ENCODE measurements around the gene CDH4. TPM values are rescaled to one million over a fixed set of nuclear protein-coding genes. Genes with fewer than 3 reads are reported as not detected.

The CDH4 gene
- total RNA-seq, 1 experiment from 2014 or later = 5.3 TPM

DNA sequence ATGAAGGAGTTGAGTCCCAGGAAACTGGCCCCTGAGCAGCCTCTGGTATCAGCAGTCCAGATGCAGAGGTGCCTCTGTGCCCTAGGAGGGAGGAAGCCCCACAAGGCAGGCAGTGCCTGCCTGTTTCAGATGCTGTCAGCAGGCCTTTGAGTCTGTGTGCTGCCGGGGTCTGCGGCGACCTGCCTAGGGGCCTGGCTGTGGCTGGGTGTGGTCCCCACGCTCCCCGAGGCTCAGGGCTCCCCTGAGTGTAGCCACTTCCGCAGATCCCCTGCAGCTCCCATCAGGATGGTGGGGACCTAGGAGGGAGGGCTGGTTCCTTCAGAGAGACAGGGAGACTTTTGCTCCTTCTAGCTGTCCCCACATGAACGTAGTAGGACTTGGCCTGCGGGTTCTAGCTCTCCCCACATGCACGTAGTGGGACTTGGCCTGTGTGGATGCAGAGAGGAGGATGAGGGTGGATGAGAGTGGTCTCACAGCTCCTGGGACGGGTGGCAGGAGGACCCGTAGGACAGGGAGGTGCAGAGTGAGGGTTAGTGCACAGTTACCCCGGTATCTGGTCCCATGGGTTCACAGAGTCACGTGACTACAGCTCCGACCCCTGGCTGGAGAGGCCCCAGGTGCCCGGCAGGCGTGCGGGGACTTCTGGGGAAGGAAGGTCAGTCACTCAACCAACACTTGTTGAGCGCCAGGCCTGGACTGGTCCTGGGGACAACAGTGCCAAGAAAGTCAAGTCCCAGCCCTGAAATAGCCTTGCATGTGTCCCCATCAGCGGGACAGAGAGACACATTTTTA is 41.0 kb downstream of the CDH4 start:
- ATAC-seq = no peak
- H3K4me1 Mint-ChIP-seq = peaks cover 9% of the 10 kb centered on the region
- no peak overlapping the region for H3K27ac Mint-ChIP-seq
- H3K4me3 Mint-ChIP-seq = no peak overlapping the region
- H3K36me3 Mint-ChIP-seq = peaks cover 3% of the 10 kb centered on the region; the same call in 1 of the 2 replicates
- TF ChIP-seq KAT7 (CRISPR knock-in tag; IDR thresholded peaks at IDR 0.05; ENCODE audit: borderline replicate concordance) = no peak
- TF ChIP-seq, protein P1, sequence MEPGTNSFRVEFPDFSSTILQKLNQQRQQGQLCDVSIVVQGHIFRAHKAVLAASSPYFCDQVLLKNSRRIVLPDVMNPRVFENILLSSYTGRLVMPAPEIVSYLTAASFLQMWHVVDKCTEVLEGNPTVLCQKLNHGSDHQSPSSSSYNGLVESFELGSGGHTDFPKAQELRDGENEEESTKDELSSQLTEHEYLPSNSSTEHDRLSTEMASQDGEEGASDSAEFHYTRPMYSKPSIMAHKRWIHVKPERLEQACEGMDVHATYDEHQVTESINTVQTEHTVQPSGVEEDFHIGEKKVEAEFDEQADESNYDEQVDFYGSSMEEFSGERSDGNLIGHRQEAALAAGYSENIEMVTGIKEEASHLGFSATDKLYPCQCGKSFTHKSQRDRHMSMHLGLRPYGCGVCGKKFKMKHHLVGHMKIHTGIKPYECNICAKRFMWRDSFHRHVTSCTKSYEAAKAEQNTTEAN (CRISPR knock-in tag; IDR thresholded peaks at IDR 0.05) = no peak
- TF ChIP-seq, protein P2, sequence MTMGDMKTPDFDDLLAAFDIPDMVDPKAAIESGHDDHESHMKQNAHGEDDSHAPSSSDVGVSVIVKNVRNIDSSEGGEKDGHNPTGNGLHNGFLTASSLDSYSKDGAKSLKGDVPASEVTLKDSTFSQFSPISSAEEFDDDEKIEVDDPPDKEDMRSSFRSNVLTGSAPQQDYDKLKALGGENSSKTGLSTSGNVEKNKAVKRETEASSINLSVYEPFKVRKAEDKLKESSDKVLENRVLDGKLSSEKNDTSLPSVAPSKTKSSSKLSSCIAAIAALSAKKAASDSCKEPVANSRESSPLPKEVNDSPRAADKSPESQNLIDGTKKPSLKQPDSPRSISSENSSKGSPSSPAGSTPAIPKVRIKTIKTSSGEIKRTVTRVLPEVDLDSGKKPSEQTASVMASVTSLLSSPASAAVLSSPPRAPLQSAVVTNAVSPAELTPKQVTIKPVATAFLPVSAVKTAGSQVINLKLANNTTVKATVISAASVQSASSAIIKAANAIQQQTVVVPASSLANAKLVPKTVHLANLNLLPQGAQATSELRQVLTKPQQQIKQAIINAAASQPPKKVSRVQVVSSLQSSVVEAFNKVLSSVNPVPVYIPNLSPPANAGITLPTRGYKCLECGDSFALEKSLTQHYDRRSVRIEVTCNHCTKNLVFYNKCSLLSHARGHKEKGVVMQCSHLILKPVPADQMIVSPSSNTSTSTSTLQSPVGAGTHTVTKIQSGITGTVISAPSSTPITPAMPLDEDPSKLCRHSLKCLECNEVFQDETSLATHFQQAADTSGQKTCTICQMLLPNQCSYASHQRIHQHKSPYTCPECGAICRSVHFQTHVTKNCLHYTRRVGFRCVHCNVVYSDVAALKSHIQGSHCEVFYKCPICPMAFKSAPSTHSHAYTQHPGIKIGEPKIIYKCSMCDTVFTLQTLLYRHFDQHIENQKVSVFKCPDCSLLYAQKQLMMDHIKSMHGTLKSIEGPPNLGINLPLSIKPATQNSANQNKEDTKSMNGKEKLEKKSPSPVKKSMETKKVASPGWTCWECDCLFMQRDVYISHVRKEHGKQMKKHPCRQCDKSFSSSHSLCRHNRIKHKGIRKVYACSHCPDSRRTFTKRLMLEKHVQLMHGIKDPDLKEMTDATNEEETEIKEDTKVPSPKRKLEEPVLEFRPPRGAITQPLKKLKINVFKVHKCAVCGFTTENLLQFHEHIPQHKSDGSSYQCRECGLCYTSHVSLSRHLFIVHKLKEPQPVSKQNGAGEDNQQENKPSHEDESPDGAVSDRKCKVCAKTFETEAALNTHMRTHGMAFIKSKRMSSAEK (CRISPR knock-in tag; IDR thresholded peaks at IDR 0.05; ENCODE audit: borderline replicate concordance) = no peak
- TF ChIP-seq MXD4 (CRISPR knock-in tag; IDR thresholded peaks at IDR 0.05; ENCODE audit: borderline replicate concordance) = no peak
- no peak for TF ChIP-seq CREB1 (CRISPR knock-in tag; IDR thresholded peaks at IDR 0.05)
- H3K9me3 Mint-ChIP-seq = peaks cover 8% of the 10 kb centered on the region
- no peak for DNase-seq (ENCODE audit: low spot score)
- POLR2A ChIA-PET = no interaction called here
- H3K27me3 Mint-ChIP-seq (ENCODE audit: low read depth) = peaks cover 16% of the 10 kb centered on the region
- CTCF ChIA-PET = interaction anchor here (0.9 kb wide), 1 partner anchor 31 kb away, joined by 3 read pairs; no protein-coding TSS in a partner anchor

DNA sequence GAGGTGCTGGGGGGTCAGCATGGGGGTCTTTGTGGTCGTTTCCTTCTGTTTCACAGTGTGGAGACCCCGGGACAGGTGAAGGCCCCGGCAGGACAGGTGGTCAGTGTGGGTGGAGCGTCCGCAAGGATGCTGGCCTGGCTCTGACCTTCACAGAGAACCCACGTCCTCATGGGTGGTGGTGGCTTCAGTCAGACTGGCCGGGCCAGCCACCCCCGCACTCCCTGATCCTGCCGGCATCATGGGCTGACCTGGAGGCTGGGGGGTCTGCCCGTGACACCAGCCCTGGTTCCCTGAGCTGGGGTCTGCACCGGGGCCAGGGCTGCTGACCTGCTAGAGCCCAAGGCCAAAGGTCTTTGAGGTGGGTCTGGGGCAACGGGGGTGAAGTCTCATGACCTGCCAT is 41.9 kb downstream of the CDH4 start:
- CTCF ChIA-PET = no interaction called here
- Mint-ChIP-seq H3K4me3 (no peak overlapping the region), H3K36me3 (peaks cover 3% of the 10 kb centered on the region; the same call in 1 of the 2 replicates), H3K9me3 (peaks cover 8% of the 10 kb centered on the region), H3K4me1 (peaks cover 9% of the 10 kb centered on the region), H3K27me3 (ENCODE audit: low read depth) (peaks cover 15% of the 10 kb centered on the region), H3K27ac (no peak overlapping the region)
- ATAC-seq (no peak), DNase-seq (ENCODE audit: low spot score) (no peak)
- POLR2A ChIA-PET = no interaction called here
- TF ChIP-seq, protein P3, sequence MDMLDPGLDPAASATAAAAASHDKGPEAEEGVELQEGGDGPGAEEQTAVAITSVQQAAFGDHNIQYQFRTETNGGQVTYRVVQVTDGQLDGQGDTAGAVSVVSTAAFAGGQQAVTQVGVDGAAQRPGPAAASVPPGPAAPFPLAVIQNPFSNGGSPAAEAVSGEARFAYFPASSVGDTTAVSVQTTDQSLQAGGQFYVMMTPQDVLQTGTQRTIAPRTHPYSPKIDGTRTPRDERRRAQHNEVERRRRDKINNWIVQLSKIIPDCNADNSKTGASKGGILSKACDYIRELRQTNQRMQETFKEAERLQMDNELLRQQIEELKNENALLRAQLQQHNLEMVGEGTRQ (CRISPR knock-in tag; IDR thresholded peaks at IDR 0.05) = no peak
- TF ChIP-seq MYBL2 (CRISPR knock-in tag; IDR thresholded peaks at IDR 0.05) (no peak), ZNF671 (CRISPR knock-in tag; IDR thresholded peaks at IDR 0.05) (no peak), CBFB (CRISPR knock-in tag; IDR thresholded peaks at IDR 0.05; ENCODE audit: low read depth) (no peak), EMX1 (CRISPR knock-in tag; IDR thresholded peaks at IDR 0.05) (no peak), ESRRA (CRISPR knock-in tag; IDR thresholded peaks at IDR 0.05; ENCODE audit: borderline replicate concordance) (no peak)
- TF ChIP-seq, protein P4, sequence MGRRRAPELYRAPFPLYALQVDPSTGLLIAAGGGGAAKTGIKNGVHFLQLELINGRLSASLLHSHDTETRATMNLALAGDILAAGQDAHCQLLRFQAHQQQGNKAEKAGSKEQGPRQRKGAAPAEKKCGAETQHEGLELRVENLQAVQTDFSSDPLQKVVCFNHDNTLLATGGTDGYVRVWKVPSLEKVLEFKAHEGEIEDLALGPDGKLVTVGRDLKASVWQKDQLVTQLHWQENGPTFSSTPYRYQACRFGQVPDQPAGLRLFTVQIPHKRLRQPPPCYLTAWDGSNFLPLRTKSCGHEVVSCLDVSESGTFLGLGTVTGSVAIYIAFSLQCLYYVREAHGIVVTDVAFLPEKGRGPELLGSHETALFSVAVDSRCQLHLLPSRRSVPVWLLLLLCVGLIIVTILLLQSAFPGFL (CRISPR knock-in tag; IDR thresholded peaks at IDR 0.05; ENCODE audit: borderline replicate concordance) = no peak
- TF ChIP-seq, protein P5, sequence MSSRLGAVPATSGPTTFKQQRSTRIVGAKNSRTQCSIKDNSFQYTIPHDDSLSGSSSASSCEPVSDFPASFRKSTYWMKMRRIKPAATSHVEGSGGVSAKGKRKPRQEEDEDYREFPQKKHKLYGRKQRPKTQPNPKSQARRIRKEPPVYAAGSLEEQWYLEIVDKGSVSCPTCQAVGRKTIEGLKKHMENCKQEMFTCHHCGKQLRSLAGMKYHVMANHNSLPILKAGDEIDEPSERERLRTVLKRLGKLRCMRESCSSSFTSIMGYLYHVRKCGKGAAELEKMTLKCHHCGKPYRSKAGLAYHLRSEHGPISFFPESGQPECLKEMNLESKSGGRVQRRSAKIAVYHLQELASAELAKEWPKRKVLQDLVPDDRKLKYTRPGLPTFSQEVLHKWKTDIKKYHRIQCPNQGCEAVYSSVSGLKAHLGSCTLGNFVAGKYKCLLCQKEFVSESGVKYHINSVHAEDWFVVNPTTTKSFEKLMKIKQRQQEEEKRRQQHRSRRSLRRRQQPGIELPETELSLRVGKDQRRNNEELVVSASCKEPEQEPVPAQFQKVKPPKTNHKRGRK (CRISPR knock-in tag; IDR thresholded peaks at IDR 0.05; ENCODE audit: borderline replicate concordance) = no peak
- TF ChIP-seq, protein P6, sequence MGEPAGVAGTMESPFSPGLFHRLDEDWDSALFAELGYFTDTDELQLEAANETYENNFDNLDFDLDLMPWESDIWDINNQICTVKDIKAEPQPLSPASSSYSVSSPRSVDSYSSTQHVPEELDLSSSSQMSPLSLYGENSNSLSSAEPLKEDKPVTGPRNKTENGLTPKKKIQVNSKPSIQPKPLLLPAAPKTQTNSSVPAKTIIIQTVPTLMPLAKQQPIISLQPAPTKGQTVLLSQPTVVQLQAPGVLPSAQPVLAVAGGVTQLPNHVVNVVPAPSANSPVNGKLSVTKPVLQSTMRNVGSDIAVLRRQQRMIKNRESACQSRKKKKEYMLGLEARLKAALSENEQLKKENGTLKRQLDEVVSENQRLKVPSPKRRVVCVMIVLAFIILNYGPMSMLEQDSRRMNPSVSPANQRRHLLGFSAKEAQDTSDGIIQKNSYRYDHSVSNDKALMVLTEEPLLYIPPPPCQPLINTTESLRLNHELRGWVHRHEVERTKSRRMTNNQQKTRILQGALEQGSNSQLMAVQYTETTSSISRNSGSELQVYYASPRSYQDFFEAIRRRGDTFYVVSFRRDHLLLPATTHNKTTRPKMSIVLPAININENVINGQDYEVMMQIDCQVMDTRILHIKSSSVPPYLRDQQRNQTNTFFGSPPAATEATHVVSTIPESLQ (CRISPR knock-in tag; IDR thresholded peaks at IDR 0.05) = no peak
- TF ChIP-seq, protein P7, sequence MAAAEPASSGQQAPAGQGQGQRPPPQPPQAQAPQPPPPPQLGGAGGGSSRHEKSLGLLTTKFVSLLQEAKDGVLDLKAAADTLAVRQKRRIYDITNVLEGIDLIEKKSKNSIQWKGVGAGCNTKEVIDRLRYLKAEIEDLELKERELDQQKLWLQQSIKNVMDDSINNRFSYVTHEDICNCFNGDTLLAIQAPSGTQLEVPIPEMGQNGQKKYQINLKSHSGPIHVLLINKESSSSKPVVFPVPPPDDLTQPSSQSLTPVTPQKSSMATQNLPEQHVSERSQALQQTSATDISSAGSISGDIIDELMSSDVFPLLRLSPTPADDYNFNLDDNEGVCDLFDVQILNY (CRISPR knock-in tag; IDR thresholded peaks at IDR 0.05) = no peak
- TF ChIP-seq, protein P8, sequence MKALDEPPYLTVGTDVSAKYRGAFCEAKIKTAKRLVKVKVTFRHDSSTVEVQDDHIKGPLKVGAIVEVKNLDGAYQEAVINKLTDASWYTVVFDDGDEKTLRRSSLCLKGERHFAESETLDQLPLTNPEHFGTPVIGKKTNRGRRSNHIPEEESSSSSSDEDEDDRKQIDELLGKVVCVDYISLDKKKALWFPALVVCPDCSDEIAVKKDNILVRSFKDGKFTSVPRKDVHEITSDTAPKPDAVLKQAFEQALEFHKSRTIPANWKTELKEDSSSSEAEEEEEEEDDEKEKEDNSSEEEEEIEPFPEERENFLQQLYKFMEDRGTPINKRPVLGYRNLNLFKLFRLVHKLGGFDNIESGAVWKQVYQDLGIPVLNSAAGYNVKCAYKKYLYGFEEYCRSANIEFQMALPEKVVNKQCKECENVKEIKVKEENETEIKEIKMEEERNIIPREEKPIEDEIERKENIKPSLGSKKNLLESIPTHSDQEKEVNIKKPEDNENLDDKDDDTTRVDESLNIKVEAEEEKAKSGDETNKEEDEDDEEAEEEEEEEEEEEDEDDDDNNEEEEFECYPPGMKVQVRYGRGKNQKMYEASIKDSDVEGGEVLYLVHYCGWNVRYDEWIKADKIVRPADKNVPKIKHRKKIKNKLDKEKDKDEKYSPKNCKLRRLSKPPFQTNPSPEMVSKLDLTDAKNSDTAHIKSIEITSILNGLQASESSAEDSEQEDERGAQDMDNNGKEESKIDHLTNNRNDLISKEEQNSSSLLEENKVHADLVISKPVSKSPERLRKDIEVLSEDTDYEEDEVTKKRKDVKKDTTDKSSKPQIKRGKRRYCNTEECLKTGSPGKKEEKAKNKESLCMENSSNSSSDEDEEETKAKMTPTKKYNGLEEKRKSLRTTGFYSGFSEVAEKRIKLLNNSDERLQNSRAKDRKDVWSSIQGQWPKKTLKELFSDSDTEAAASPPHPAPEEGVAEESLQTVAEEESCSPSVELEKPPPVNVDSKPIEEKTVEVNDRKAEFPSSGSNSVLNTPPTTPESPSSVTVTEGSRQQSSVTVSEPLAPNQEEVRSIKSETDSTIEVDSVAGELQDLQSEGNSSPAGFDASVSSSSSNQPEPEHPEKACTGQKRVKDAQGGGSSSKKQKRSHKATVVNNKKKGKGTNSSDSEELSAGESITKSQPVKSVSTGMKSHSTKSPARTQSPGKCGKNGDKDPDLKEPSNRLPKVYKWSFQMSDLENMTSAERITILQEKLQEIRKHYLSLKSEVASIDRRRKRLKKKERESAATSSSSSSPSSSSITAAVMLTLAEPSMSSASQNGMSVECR (CRISPR knock-in tag; IDR thresholded peaks at IDR 0.05; ENCODE audit: borderline replicate concordance) = no peak
